H1 (cell line): ENCODE data around the gene RBBP8. TPM values are rescaled to one million over a fixed set of nuclear protein-coding genes. Genes with fewer than 3 reads are reported as not detected.

Source experiments
- CTCF ChIA-PET: fragments of 300-600 bp; sonication (Branson Sonifier 250); formaldehyde crosslinking; loops from one replicate; lab custom pipeline; 2021; ENCODE audit not compliant: partially characterized antibody; lab: Charles Lee
- POLR2A ChIA-PET: fragments of 300-600 bp; sonication (Branson Sonifier 250); formaldehyde crosslinking; loops from one replicate; lab custom pipeline; 2021; ENCODE audit warnings: inconsistent platforms; ENCODE audit not compliant: partially characterized antibody; lab: Charles Lee
- DNase-seq, 2 experiments: peaks; one replicate each; pipeline versions ENCODE4 v3.0.0 to v3.0.0-alpha.2; 2010 to 2022; ENCODE audit warnings: low spot score in 2 of 2, low read depth in 1 of 2, mixed read lengths in 1 of 2
- FAIRE-seq: peaks from 2 replicates; lab custom pipeline; 2011; peaks lifted over from hg19 to GRCh38; lab: Jason Lieb, UNC
- H2AFZ ChIP-seq: 2 replicates; pipeline ENCODE4 v1.8.1; 2012; ENCODE audit warnings: low read length, inconsistent platforms
- H2AK5ac ChIP-seq: 2 replicates; pipeline ENCODE4 v1.6.1; 2013; ENCODE audit warnings: low read depth, low read length
- H2BK120ac ChIP-seq: replicated peaks from 2 replicates; pipeline ENCODE3; 2013; ENCODE audit warnings: low read depth, low read length, inconsistent platforms
- H2BK12ac ChIP-seq: 2 replicates; pipeline ENCODE4 v1.6.1; 2013; ENCODE audit warnings: low read depth, low read length
- H2BK15ac ChIP-seq: 2 replicates; pipeline ENCODE4 v1.6.1; 2013; ENCODE audit warnings: low read length
- H2BK20ac ChIP-seq: 2 replicates; pipeline ENCODE4 v1.6.1; 2013; ENCODE audit warnings: low read length
- H2BK5ac ChIP-seq: 2 replicates; pipeline ENCODE4 v1.6.1; 2013; ENCODE audit warnings: low read depth, low read length
- H3K14ac ChIP-seq: 2 replicates; pipeline ENCODE4 v1.6.1; 2013; ENCODE audit warnings: inconsistent platforms; ENCODE audit not compliant: insufficient read length
- H3K18ac ChIP-seq: 2 replicates; pipeline ENCODE4 v1.6.1; 2013; ENCODE audit warnings: low read length; ENCODE audit errors: extremely low read depth
- H3K23ac ChIP-seq: 2 replicates; pipeline ENCODE4 v1.6.1; 2013; ENCODE audit warnings: inconsistent platforms; ENCODE audit not compliant: insufficient read length
- H3K23me2 ChIP-seq: 2 replicates; pipeline ENCODE4 v1.6.1; 2013; ENCODE audit warnings: low read depth, low read length
- H3K27ac ChIP-seq: 2 replicates; pipeline ENCODE4 v1.6.1; 2011; ENCODE audit warnings: low read depth, low read length, inconsistent platforms
- H3K27me3 ChIP-seq, 4 experiments: replicated peaks in 1 of 4; 1 replicate in 1 of 4; 2 replicates in 3 of 4; pipeline versions ENCODE4 v1.6.1 to v1.8.1; 2011 to 2013; ENCODE audit warnings: low read length in 3 of 4, mild to moderate bottlenecking in 3 of 4, inconsistent platforms in 2 of 4, mixed read lengths in 2 of 4, moderate library complexity in 1 of 4; ENCODE audit not compliant: control insufficient read depth in 3 of 4, insufficient read depth in 3 of 4; ENCODE audit errors: extremely low read depth in 1 of 4
- H3K36me3 ChIP-seq, 4 experiments: 2 replicates each; pipeline versions ENCODE4 v1.6.1 to v1.8.1; 2011 to 2013; ENCODE audit warnings: mild to moderate bottlenecking in 4 of 4, low read length in 3 of 4, moderate library complexity in 2 of 4, control low read depth in 1 of 4, inconsistent platforms in 1 of 4; ENCODE audit not compliant: insufficient read depth in 4 of 4, control insufficient read depth in 2 of 4
- H3K4ac ChIP-seq: replicated peaks from 2 replicates; pipeline ENCODE3; 2013; ENCODE audit warnings: low read length, low read depth, mixed read lengths, inconsistent platforms; ENCODE audit not compliant: insufficient read length
- H3K4me1 ChIP-seq, 4 experiments: replicated peaks in 1 of 4; 1 replicate in 1 of 4; 2 replicates in 3 of 4; pipeline versions ENCODE4 v1.6.1 to v1.8.1; 2011 to 2013; ENCODE audit warnings: low read length in 3 of 4, inconsistent platforms in 2 of 4, mixed read lengths in 1 of 4; ENCODE audit not compliant: insufficient read depth in 4 of 4, control insufficient read depth in 3 of 4
- H3K4me2 ChIP-seq, 2 experiments: 2 replicates each; pipeline versions ENCODE4 v1.6.1 to v1.8.1; 2011 to 2013; ENCODE audit warnings: low read depth in 2 of 2, low read length in 2 of 2, control low read depth in 1 of 2, inconsistent platforms in 1 of 2, mild to moderate bottlenecking in 1 of 2; ENCODE audit not compliant: insufficient read depth in 1 of 2
- H3K4me3 ChIP-seq, 4 experiments: fragments of 200-600, 300-600 bp in 1 of 4; sonication (generic), shearing (Covaris generic), sonication (Bioruptor Twin) in 1 of 4; 2 replicates each; pipeline versions ENCODE4 v1.5.1 to v1.8.1; 2011 to 2016; ENCODE audit warnings: low read length in 4 of 4, low read depth in 3 of 4, control low read depth in 2 of 4, inconsistent platforms in 2 of 4, mild to moderate bottlenecking in 2 of 4, mixed read lengths in 1 of 4, moderate library complexity in 1 of 4; ENCODE audit not compliant: insufficient read depth in 2 of 4; ENCODE audit errors: extremely low read depth in 1 of 4
- H3K56ac ChIP-seq: replicated peaks from 2 replicates; pipeline ENCODE3; 2013; ENCODE audit warnings: low read depth, mild to moderate bottlenecking, mixed read lengths, low read length, inconsistent platforms; ENCODE audit not compliant: insufficient read length
- H3K79me1 ChIP-seq: 2 replicates; pipeline ENCODE4 v1.6.1; 2013; ENCODE audit warnings: low read depth, low read length, control low read depth
- H3K79me2 ChIP-seq, 2 experiments: 2 replicates each; pipeline versions ENCODE4 v1.6.1 to v1.8.1; 2012 to 2013; ENCODE audit warnings: low read length in 2 of 2, mild to moderate bottlenecking in 2 of 2, inconsistent platforms in 1 of 2; ENCODE audit not compliant: insufficient read depth in 2 of 2, control insufficient read depth in 1 of 2
- H3K9ac ChIP-seq, 4 experiments: replicated peaks in 1 of 4; 1 replicate in 1 of 4; 2 replicates in 3 of 4; pipeline versions ENCODE4 v1.6.1 to v1.8.1; 2011 to 2013; ENCODE audit warnings: low read depth in 3 of 4, low read length in 3 of 4, control low read depth in 2 of 4, mild to moderate bottlenecking in 2 of 4, moderate library complexity in 2 of 4, inconsistent platforms in 1 of 4; ENCODE audit errors: extremely low read depth in 1 of 4
- H3K9me3 ChIP-seq, 2 experiments: 2 replicates each; pipeline versions ENCODE4 v1.6.1 to v1.8.1; 2012 to 2013; ENCODE audit warnings: mild to moderate bottlenecking in 2 of 2, moderate library complexity in 2 of 2, control low read depth in 1 of 2, inconsistent platforms in 1 of 2, low read depth in 1 of 2, low read length in 1 of 2, mixed read lengths in 1 of 2; ENCODE audit not compliant: insufficient read depth in 2 of 2
- H4K20me1 ChIP-seq, 2 experiments: replicated peaks in 1 of 2; 2 replicates each; pipeline versions ENCODE3 to v1.8.1; 2011 to 2013; ENCODE audit warnings: inconsistent platforms in 2 of 2, low read length in 2 of 2, mild to moderate bottlenecking in 1 of 2; ENCODE audit not compliant: insufficient read depth in 2 of 2, control insufficient read depth in 1 of 2
- H4K5ac ChIP-seq: 2 replicates; pipeline ENCODE4 v1.6.1; 2013; ENCODE audit warnings: low read length, low read depth, mixed read lengths, inconsistent platforms; ENCODE audit not compliant: insufficient read length
- H4K8ac ChIP-seq: 2 replicates; pipeline ENCODE4 v1.8.0; 2013; ENCODE audit warnings: mild to moderate bottlenecking, moderate library complexity, low read length, inconsistent platforms; ENCODE audit not compliant: insufficient read depth; ENCODE audit errors: extremely low read depth
- H4K91ac ChIP-seq: replicated peaks from 2 replicates; pipeline ENCODE3; 2013; ENCODE audit warnings: low read length, mixed read lengths, inconsistent platforms; ENCODE audit not compliant: insufficient read length
- EP300 ChIP-seq, 2 experiments: IDR thresholded peaks; 1 replicate in 1 of 2; 2 replicates in 1 of 2; pipeline ENCODE4 v1.6.1; 2011 to 2012; ENCODE audit warnings: low read depth in 2 of 2, low read length in 2 of 2, mild to moderate bottlenecking in 2 of 2, borderline replicate concordance in 1 of 2, inconsistent platforms in 1 of 2, moderate library complexity in 1 of 2
- RXRA ChIP-seq: IDR thresholded peaks from 2 replicates; pipeline ENCODE4 v1.6.1; 2011; ENCODE audit warnings: low read depth, mild to moderate bottlenecking, low read length, moderate library complexity; ENCODE audit not compliant: insufficient read depth
- WGBS, 2 experiments: shearing (Covaris generic) in 1 of 2; methylation state at CpG; one replicate each; pipeline versions ENCODE4 v1.1.6 to v1.1.7; 2013 to 2015; ENCODE audit warnings: low lambda C conversion rate in 2 of 2, mixed read lengths in 2 of 2, inconsistent platforms in 1 of 2, low coverage in 1 of 2, missing lambda C conversion rate in 1 of 2; ENCODE audit not compliant: insufficient replicate concordance in 2 of 2, insufficient coverage in 1 of 2, insufficient read length in 1 of 2; ENCODE audit errors: extremely low coverage in 1 of 2, missing lambda C conversion rate in 1 of 2; 5-methylcytosine and 5-hydroxymethylcytosine counted together
- polyA plus RNA-seq, 7 experiments: library from polyadenylated mRNA; depleted of rRNA in 3 of 7; stranded (reverse) in 5 of 7; unstranded in 2 of 7; fragments of >200 nt in 5 of 7; fragments of 200-250 nt in 2 of 7; gene quantifications; 1 replicate in 5 of 7; 2 replicates in 1 of 7; 4 replicates in 1 of 7; pipeline versions ENCODE4 v1.2.1 to v1.2.3, GENCODE V29; 2011 to 2013; ENCODE audit warnings: missing spikeins in 2 of 7, mixed read lengths in 2 of 7
- total RNA-seq: library from RNA; stranded (reverse); fragmentation: NEBNext Ultra II Directional; extraction: Animal tissue kit (Norgen Biotek cat#: 25700); gene quantifications from 2 replicates; pipeline ENCODE4 v1.2.1, GENCODE V29; 2021

Gene RBBP8
- total and polyA plus RNA-seq, 2 of the 8 experiments (the other 6 are each of a cell fraction or from before 2014, with no cell fraction given): 16.1 to 65.8 TPM

DNA sequence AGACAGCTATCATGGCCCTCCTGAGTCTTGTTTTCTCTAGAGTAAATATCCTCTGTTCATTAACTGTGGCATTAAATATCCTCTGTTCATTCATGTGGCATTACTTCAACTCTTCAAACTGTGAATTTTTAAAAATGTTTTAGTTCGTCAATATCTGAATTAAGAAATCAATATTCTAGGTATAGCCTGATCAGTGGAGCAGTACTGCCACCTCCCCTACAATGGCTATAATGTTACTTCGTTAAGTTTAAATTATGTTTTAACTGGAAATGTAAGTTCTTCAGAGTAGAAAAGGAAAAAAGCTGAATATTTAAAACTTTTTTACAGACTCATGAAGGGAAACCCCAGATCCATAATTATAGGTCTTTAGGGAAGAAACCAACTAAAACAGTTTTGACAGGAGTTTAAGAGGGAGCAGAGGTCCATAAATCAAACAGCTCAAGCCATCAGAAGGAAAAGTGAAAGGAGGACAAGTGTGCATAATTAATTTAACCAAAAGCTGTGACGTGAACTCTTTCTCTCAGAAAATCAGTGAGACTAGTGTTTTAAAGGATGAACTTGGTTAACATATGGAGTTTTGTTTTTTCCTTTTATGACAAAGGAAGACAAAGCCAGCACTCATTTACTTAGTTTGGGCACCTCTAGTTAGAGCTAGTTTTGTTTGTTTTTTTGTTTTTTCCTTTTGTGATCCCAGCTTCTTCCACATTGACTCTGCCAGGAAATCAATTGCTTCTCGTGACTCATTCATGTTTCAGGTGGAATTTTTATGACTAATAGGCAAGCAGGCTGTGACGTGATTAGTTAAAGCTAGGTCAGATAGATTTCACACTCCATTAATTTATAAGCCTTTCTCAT is 44.9 kb downstream of the RBBP8 start:
- H3K56ac ChIP-seq: no peak overlapping the region
- no peaks in the 10 kb centered on the region for H3K79me2 ChIP-seq
- no peak overlapping the region for H2BK120ac ChIP-seq
- no peak for FAIRE-seq
- no peak overlapping the region for H2BK5ac ChIP-seq
- H2BK20ac ChIP-seq: no peak overlapping the region
- H3K27me3 ChIP-seq: no peaks in the 10 kb centered on the region
- H3K79me1 ChIP-seq: no peaks in the 10 kb centered on the region
- no peaks in the 10 kb centered on the region for H4K20me1 ChIP-seq
- H3K4me1 ChIP-seq: no peaks in the 10 kb centered on the region
- H4K5ac ChIP-seq: no peak overlapping the region
- no peak overlapping the region for H2BK12ac ChIP-seq
- no peak overlapping the region for H3K23ac ChIP-seq
- POLR2A ChIA-PET: interaction anchor here (0.7 kb wide), 1 partner anchor 32 kb away, joined by 3 read pairs; no protein-coding TSS in a partner anchor
- H3K27ac ChIP-seq: no peak overlapping the region
- H3K4ac ChIP-seq: no peak overlapping the region
- no peak for DNase-seq
- H3K23me2 ChIP-seq: no peaks in the 10 kb centered on the region
- no peak overlapping the region for H3K9ac ChIP-seq
- WGBS, 2 experiments: 91% methylated on average over 5 of the region's 5 CpGs; no CpG with 5 or more reads in 1 of the 2 experiments
- peaks cover 0 to 18% (median under 1%) of the 10 kb centered on the region in 4 experiments; a peak in 3 of 8 replicates for H3K36me3 ChIP-seq
- H3K4me2 ChIP-seq: no peak overlapping the region
- H3K14ac ChIP-seq: no peak overlapping the region
- H2AK5ac ChIP-seq: no peak overlapping the region
- H4K91ac ChIP-seq: no peak overlapping the region
- no peaks in the 10 kb centered on the region for H3K9me3 ChIP-seq
- H2AFZ ChIP-seq: no peak overlapping the region
- CTCF ChIA-PET: interaction anchor here (0.7 to 2.5 kb wide), 7 partner anchors 19 to 178 kb away, joined by 3 to 9 read pairs (median 4); no protein-coding TSS in a partner anchor
- no peak overlapping the region for H3K4me3 ChIP-seq
- TF ChIP-seq EP300 (IDR thresholded peaks at IDR 0.05; ENCODE audit: borderline replicate concordance in 1 of 2, low read depth in 2 of 2, low read length in 2 of 2): no peak
- no peak for TF ChIP-seq RXRA
- no peak overlapping the region for H3K18ac ChIP-seq
- no peak overlapping the region for H2BK15ac ChIP-seq
- no peak overlapping the region for H4K8ac ChIP-seq
